Stomach (tissue), 9 donors: ENCODE results near the gene ZNF423. TPM values are rescaled to one million over a fixed set of nuclear protein-coding genes. Genes with fewer than 3 reads are reported as not detected.

Experiments used
- DNase-seq, 2 donors: peaks; one replicate each; pipeline versions ENCODE4 v3.0.0 to v3.0.0-alpha.2; 2013 to 2019
- H3K27ac ChIP-seq, 5 donors: fragments of 200-600 bp in 4 of 5; sonication (generic) in 4 of 5; one replicate each; pipeline ENCODE4 v1.5.1; 2013 to 2019; ENCODE audit warnings: mild to moderate bottlenecking in 1 of 5, moderate library complexity in 1 of 5
- H3K27me3 ChIP-seq, 3 donors: fragments of 200-600 bp; sonication (generic); one replicate each; pipeline ENCODE4 v1.5.1; 2017 to 2019; ENCODE audit warnings: mixed run types in 1 of 3
- H3K36me3 ChIP-seq, 4 donors: fragments of 200-600 bp; sonication (generic); 1 replicate in 3 of 4; 2 replicates in 1 of 4; pipeline ENCODE4 v1.5.1; 2016 to 2019
- H3K4me1 ChIP-seq, 4 donors: fragments of 200-600 bp; sonication (generic); one replicate each; pipeline ENCODE4 v1.5.1; 2016 to 2019
- H3K4me3 ChIP-seq, 4 donors: fragments of 200-600 bp; sonication (generic) in 3 of 4; one replicate each; pipeline ENCODE4 v1.5.1; 2016 to 2019; ENCODE audit warnings: mild to moderate bottlenecking in 1 of 4
- H3K9me3 ChIP-seq, 4 donors: fragments of 200-600 bp; sonication (generic); one replicate each; pipeline ENCODE4 v1.5.1; 2016 to 2019
- EP300 ChIP-seq: sonication (generic); formaldehyde crosslinking; IDR thresholded peaks from one replicate; pipeline ENCODE4 v1.6.1; 2017; ENCODE audit warnings: antibody characterized with exemption
- POLR2A ChIP-seq, 4 donors: fragments of 450-650 bp; IDR thresholded peaks; one replicate each; pipeline ENCODE4 v1.6.1; 2016; ENCODE audit warnings: antibody characterized with exemption in 4 of 4, control low read depth in 2 of 4, mild to moderate bottlenecking in 1 of 4, moderate library complexity in 1 of 4
- POLR2AphosphoS5 ChIP-seq, 3 donors: sonication (generic); formaldehyde crosslinking; IDR thresholded peaks; one replicate each; pipeline ENCODE4 v1.6.1; 2016; ENCODE audit warnings: antibody characterized with exemption in 3 of 3
- WGBS, 5 donors: extraction: QIAGEN DNeasy Blood & Tissue Kit in 3 of 5; methylation state at CpG; one replicate each; pipeline versions ENCODE4 v1.1.5 to v1.1.7; 2013 to 2018; 5-methylcytosine and 5-hydroxymethylcytosine counted together
- intact Hi-C: fragments of 100-400 bp; cut with DNase I; formaldehyde crosslinking; loops from one replicate; pipeline ENCODE4 v1.15.1; 2023; ENCODE audit warnings: low total_unique reads
- polyA plus RNA-seq, 3 donors: library from polyadenylated mRNA; stranded (reverse); fragments of 200-250 nt; gene quantifications; one replicate each; pipeline ENCODE4 v1.2.3, GENCODE V29; 2013
- total RNA-seq, 5 donors: library from RNA; depleted of rRNA; stranded (reverse); fragments of >200 nt; gene quantifications; one replicate each; pipeline versions ENCODE4 v1.1.0 to v1.2.3, GENCODE V29; 2014 to 2016
- TF ChIP-seq, protein P1 (sequence below), 7 experiments: fragments of 450-650 bp in 4 of 7; fragments of 200-600 bp in 3 of 7; sonication (generic) in 3 of 7; IDR thresholded peaks; one replicate each; pipeline ENCODE4 v1.5.1; 2016 to 2019; ENCODE audit warnings: antibody characterized with exemption in 7 of 7, control low read depth in 2 of 7, mild to moderate bottlenecking in 1 of 7
- donor health status: healthy with polysubstance abuse.
- donor health status: Bipolar disorder and iron deficiency.
- donor health status: healthy.

Gene ZNF423
- total and polyA plus RNA-seq, 8 donors: 0.29 to 3.5 (median 1.0) TPM

GRCh38 chr16:49712542-49712941, 143.4 kb downstream of the ZNF423 start:
- H3K27me3 ChIP-seq: no peaks in the 10 kb centered on the region
- no peaks in the 10 kb centered on the region for H3K36me3 ChIP-seq
- H3K4me1 ChIP-seq: peaks cover 0 to 9% (median 0%) of the 10 kb centered on the region in 4 donors
- TF ChIP-seq POLR2AphosphoS5 (IDR thresholded peaks at IDR 0.05): no peak
- TF ChIP-seq EP300: no peak
- TF ChIP-seq POLR2A (IDR thresholded peaks at IDR 0.05): no peak
- TF ChIP-seq, protein P1, sequence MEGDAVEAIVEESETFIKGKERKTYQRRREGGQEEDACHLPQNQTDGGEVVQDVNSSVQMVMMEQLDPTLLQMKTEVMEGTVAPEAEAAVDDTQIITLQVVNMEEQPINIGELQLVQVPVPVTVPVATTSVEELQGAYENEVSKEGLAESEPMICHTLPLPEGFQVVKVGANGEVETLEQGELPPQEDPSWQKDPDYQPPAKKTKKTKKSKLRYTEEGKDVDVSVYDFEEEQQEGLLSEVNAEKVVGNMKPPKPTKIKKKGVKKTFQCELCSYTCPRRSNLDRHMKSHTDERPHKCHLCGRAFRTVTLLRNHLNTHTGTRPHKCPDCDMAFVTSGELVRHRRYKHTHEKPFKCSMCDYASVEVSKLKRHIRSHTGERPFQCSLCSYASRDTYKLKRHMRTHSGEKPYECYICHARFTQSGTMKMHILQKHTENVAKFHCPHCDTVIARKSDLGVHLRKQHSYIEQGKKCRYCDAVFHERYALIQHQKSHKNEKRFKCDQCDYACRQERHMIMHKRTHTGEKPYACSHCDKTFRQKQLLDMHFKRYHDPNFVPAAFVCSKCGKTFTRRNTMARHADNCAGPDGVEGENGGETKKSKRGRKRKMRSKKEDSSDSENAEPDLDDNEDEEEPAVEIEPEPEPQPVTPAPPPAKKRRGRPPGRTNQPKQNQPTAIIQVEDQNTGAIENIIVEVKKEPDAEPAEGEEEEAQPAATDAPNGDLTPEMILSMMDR (IDR thresholded peaks at IDR 0.05): no peak
- no peaks in the 10 kb centered on the region for H3K9me3 ChIP-seq
- H3K27ac ChIP-seq: no peak overlapping the region
- DNase-seq: no peak
- 78 to 84% (median 84%) methylated on average over 16 of the region's 16 CpGs for WGBS, 5 donors
- no peak overlapping the region for H3K4me3 ChIP-seq
- intact Hi-C loops: no loop called here

DNA sequence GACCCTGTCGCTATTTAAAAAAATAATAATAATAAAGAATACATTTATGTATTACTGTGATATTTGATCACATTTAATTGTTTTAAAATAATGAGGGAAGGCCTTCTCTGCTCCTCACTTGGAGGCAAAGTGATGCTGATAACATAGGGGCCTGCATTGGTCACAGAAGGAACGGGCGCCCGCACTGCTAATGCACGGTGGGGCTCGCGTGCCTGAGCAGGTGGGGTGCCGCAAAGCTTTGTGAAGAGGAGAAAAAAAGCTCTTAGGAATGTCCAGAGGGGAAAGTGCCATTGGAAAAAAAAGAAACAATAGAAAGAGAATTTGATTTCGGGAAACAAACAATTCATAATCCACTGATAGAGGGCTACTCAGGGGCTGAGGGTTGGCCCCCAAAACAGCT, 143.8 kb downstream of the ZNF423 start:
- H3K36me3 ChIP-seq: no peaks in the 10 kb centered on the region
- WGBS, 5 donors: 94 to 96% (median 95%) methylated on average over 9 of the region's 9 CpGs
- no peak for TF ChIP-seq POLR2AphosphoS5 (IDR thresholded peaks at IDR 0.05)
- no peak for TF ChIP-seq EP300
- TF ChIP-seq, protein P1 (IDR thresholded peaks at IDR 0.05): no peak
- TF ChIP-seq POLR2A (IDR thresholded peaks at IDR 0.05): no peak
- H3K27me3 ChIP-seq: no peaks in the 10 kb centered on the region
- peaks cover 0 to 9% (median 0%) of the 10 kb centered on the region in 4 donors for H3K4me1 ChIP-seq
- H3K27ac ChIP-seq: no peak overlapping the region
- intact Hi-C loops: no loop called here
- no peak for DNase-seq
- no peaks in the 10 kb centered on the region for H3K9me3 ChIP-seq
- no peak overlapping the region for H3K4me3 ChIP-seq

DNA sequence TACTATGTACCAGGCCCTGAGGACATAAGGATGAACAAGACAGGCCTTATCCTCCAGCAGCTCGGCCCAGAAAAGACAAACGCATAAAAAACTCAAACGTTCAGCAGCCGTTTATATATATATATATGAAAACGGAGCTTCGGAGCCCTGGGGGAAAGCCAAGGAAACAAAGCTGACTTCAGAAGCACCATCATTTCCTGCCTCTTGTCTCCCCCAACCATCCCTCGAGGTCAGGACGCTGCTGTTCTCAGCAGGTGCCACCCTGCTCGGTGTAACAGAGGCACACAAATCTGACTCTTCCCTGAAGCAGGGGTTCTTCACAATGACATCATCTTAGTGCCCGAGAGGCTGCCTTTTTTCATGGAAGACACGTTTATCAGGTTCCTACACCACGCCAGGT, 146.9 kb downstream of the ZNF423 start:
- intact Hi-C loops: no loop called here
- Histone ChIP-seq H3K4me1 (no peaks in the 10 kb centered on the region), H3K27ac (no peak overlapping the region), H3K9me3 (no peaks in the 10 kb centered on the region), H3K36me3 (no peaks in the 10 kb centered on the region), H3K27me3 (no peaks in the 10 kb centered on the region), H3K4me3 (no peak overlapping the region)
- peak in 1 of 2 donors; percentile 26 for DNase-seq
- TF ChIP-seq, protein P1 (IDR thresholded peaks at IDR 0.05): no peak
- TF ChIP-seq POLR2A (IDR thresholded peaks at IDR 0.05) (no peak), EP300 (no peak), POLR2AphosphoS5 (IDR thresholded peaks at IDR 0.05) (no peak)
- 75 to 78% (median 76%) methylated on average over 12 of the region's 12 CpGs for WGBS, 5 donors

GRCh38 chr16:49708491-49708890, 147.4 kb downstream of the ZNF423 start:
- WGBS, 5 donors: 85 to 95% (median 95%) methylated on average over 5 to 6 of the region's 6 CpGs
- Histone ChIP-seq H3K27ac (no peak overlapping the region), H3K36me3 (no peaks in the 10 kb centered on the region), H3K4me1 (peaks cover 0 to under 1% (median 0%) of the 10 kb centered on the region in 4 donors), H3K27me3 (no peaks in the 10 kb centered on the region), H3K4me3 (no peak overlapping the region), H3K9me3 (no peaks in the 10 kb centered on the region)
- intact Hi-C loops: no loop called here
- TF ChIP-seq POLR2AphosphoS5 (IDR thresholded peaks at IDR 0.05): no peak
- DNase-seq: no peak

- H3K4me3 ChIP-seq: no peak overlapping the region
- DNase-seq: no peak
- no peaks in the 10 kb centered on the region for H3K9me3 ChIP-seq
- H3K27me3 ChIP-seq: no peaks in the 10 kb centered on the region
- intact Hi-C loops: no loop called here
- H3K4me1 ChIP-seq: peaks cover 0 to 16% (median 7%) of the 10 kb centered on the region in 4 donors
- WGBS, 5 donors: 94 to 97% (median 95%) methylated on average over 9 to 11 of the region's 11 CpGs
- H3K36me3 ChIP-seq: no peaks in the 10 kb centered on the region
- H3K27ac ChIP-seq: no peak overlapping the region
- TF ChIP-seq, protein P1 (IDR thresholded peaks at IDR 0.05): no peak
- TF ChIP-seq POLR2AphosphoS5 (IDR thresholded peaks at IDR 0.05): no peak
- no peak for TF ChIP-seq EP300
- no peak for TF ChIP-seq POLR2A (IDR thresholded peaks at IDR 0.05)
These were observed 149.1 kb downstream of the ZNF423 start for GRCh38 chr16:49706620-49707355.
